ENCODE measurements around the gene LAMB2.

- TF ChIP-seq POLR2AphosphoS5 (IDR thresholded peaks at IDR 0.05) (no peak), CTCF (IDR thresholded peaks at IDR 0.05) (no peak), EP300 (IDR thresholded peaks at IDR 0.05) (no peak), POLR2A (IDR thresholded peaks at IDR 0.05) (no peak)
Measured at GRCh38 chr3:49164983-49165720, 32.3 kb upstream of the LAMB2 start.
